HL-60 (cell line): ENCODE data around the gene GLRX2.

Source experiments
- DNase-seq, 2 experiments: peaks; one replicate each; pipeline ENCODE4 v3.0.0-alpha.2; 2010 to 2020; ENCODE audit warnings: low read depth in 1 of 2, low spot score in 1 of 2
- H3K27ac ChIP-seq: fragments of 250-450 bp; sonication (Bioruptor Pico); replicated peaks from 2 replicates; pipeline ENCODE4 v1.5.1; 2020; ENCODE audit warnings: mild to moderate bottlenecking, moderate library complexity
- H3K27me3 ChIP-seq: fragments of 250-450 bp; sonication (Bioruptor Pico); 2 replicates; pipeline ENCODE4 v1.5.1; 2021; ENCODE audit warnings: mild to moderate bottlenecking, moderate library complexity; ENCODE audit not compliant: insufficient read depth, poor library complexity, severe bottlenecking
- H3K4me3 ChIP-seq: replicated peaks from 2 replicates; pipeline ENCODE4 v1.5.1; 2011; ENCODE audit warnings: mild to moderate bottlenecking, control low read depth, low read length; ENCODE audit not compliant: insufficient read depth
- CTCF ChIP-seq: IDR thresholded peaks from one replicate; pipeline ENCODE4 v1.5.1; 2011; ENCODE audit warnings: low read length, control low read depth, inconsistent platforms; ENCODE audit not compliant: insufficient read depth
- GABPA ChIP-seq: IDR thresholded peaks from 2 replicates; pipeline ENCODE4 v1.6.1; 2012; ENCODE audit warnings: low read depth
- POLR2AphosphoS5 ChIP-seq: IDR thresholded peaks from 2 replicates; pipeline ENCODE4 v1.6.1; 2012; ENCODE audit warnings: low read depth
- SPI1 ChIP-seq: IDR thresholded peaks from 2 replicates; pipeline ENCODE4 v1.6.1; 2012; ENCODE audit warnings: low read depth, mild to moderate bottlenecking, borderline replicate concordance
- TF ChIP-seq, protein P1 (sequence below): IDR thresholded peaks from 2 replicates; pipeline ENCODE4 v1.6.1; 2012; ENCODE audit warnings: low read depth; ENCODE audit not compliant: insufficient replicate concordance

GLRX2 gene

GRCh38 chr1:193066606-193067005, 38.6 kb downstream of the GLRX2 start:
- Histone ChIP-seq H3K4me3 (no peak overlapping the region), H3K27ac (no peak overlapping the region), H3K27me3 (no peaks in the 10 kb centered on the region)
- no peak for DNase-seq
- TF ChIP-seq SPI1 (no peak), POLR2AphosphoS5 (no peak), CTCF (no peak), GABPA (no peak)
- TF ChIP-seq, protein P1, sequence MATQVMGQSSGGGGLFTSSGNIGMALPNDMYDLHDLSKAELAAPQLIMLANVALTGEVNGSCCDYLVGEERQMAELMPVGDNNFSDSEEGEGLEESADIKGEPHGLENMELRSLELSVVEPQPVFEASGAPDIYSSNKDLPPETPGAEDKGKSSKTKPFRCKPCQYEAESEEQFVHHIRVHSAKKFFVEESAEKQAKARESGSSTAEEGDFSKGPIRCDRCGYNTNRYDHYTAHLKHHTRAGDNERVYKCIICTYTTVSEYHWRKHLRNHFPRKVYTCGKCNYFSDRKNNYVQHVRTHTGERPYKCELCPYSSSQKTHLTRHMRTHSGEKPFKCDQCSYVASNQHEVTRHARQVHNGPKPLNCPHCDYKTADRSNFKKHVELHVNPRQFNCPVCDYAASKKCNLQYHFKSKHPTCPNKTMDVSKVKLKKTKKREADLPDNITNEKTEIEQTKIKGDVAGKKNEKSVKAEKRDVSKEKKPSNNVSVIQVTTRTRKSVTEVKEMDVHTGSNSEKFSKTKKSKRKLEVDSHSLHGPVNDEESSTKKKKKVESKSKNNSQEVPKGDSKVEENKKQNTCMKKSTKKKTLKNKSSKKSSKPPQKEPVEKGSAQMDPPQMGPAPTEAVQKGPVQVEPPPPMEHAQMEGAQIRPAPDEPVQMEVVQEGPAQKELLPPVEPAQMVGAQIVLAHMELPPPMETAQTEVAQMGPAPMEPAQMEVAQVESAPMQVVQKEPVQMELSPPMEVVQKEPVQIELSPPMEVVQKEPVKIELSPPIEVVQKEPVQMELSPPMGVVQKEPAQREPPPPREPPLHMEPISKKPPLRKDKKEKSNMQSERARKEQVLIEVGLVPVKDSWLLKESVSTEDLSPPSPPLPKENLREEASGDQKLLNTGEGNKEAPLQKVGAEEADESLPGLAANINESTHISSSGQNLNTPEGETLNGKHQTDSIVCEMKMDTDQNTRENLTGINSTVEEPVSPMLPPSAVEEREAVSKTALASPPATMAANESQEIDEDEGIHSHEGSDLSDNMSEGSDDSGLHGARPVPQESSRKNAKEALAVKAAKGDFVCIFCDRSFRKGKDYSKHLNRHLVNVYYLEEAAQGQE = no peak

- Histone ChIP-seq H3K27me3 (no peaks in the 10 kb centered on the region), H3K27ac (no peak overlapping the region), H3K4me3 (no peak overlapping the region)
- TF ChIP-seq, protein P1 = no peak
- no peak for TF ChIP-seq POLR2AphosphoS5
- TF ChIP-seq SPI1 = no peak
- no peak for TF ChIP-seq GABPA
- no peak for TF ChIP-seq CTCF
- DNase-seq = no peak
These were observed 39.3 kb downstream of the GLRX2 start for GRCh38 chr1:193065954-193066353.

GRCh38 chr1:193062698-193063463, 42.3 kb downstream of the GLRX2 start:
- no peaks in the 10 kb centered on the region for H3K27me3 ChIP-seq
- H3K4me3 ChIP-seq = no peak overlapping the region
- H3K27ac ChIP-seq = no peak overlapping the region
- TF ChIP-seq SPI1 (no peak), POLR2AphosphoS5 (no peak), GABPA (no peak), CTCF (no peak)
- TF ChIP-seq, protein P1 = no peak
- no peak for DNase-seq
